Fibroblast of gingiva (primary cell): ENCODE measurements around the gene PPP3CB.

Source experiments
- DNase-seq: peaks from one replicate; pipeline ENCODE4 v3.0.0-alpha.2; 2011; ENCODE audit warnings: low read depth

Gene PPP3CB

DNA sequence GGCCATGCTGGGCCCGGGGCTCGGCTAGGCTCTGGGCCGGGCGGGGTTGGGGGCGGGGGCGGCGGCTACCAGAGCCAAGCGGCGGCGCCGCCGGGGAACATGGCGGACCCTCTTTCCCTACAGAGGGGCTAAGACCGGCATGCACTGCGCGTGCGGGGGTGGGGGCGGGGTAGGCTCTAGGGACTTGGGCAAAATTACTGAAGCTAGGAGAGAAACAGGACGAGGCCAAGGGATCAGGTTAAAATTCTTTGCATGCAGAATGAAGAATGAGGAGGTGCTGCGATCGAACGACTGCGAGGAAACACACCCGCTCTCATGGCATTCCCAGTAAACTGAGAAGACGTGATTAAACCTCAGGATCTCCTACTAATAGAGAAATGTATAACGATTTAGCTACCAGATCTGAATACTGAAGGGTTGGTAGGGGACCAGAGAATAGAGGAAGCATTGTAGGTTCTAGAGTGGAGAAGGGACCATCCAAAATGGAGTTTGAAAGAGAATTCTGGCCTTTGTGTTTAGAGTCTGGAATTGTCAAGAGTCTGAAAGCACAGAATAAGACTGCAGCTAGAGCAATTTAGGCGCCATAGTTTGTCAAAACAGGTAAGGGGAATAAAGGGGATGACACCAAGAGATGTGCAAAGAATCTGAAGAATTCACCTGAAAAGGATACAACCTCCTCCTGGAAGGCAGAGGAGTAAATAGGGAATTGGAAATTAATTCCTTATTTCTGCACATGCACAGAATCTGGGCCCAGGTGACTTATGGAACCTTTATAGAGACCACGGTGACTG is at the start of gene PPP3CB:
TSS of gene PPP3CB (minus strand) at position 141 of the 791 bp plus-strand sequence. CDS start at position 6, 135 bp downstream.
- peak; percentile 98 for DNase-seq

- DNase-seq = no peak
Measured at GRCh38 chr10:73545357-73545756, 49.5 kb upstream of the PPP3CB start.

GRCh38 chr10:73537709-73538108 is 41.9 kb upstream of the PPP3CB start:
- DNase-seq = no peak

GRCh38 chr10:73537288-73537687 is 41.5 kb upstream of the PPP3CB start:
- DNase-seq = no peak

DNA sequence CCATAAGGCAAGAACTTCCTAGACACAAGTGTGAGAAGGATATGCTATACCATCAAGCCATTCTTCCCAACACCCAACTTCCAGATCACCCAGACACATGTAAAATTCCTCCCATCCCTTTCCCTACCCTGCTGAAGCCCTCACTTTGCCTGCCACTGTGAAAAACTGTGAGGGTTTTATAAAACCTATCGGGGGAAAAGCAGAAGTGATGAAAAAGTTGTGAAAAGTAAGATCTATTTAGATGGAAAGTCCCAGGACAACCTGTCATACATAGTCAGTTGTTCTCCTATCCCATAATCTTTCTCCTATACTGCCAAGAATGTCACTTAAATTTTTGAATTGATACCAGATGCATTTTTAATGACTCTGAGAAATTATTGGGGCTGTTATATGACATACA is 39.0 kb upstream of the PPP3CB start:
- no peak for DNase-seq

DNA sequence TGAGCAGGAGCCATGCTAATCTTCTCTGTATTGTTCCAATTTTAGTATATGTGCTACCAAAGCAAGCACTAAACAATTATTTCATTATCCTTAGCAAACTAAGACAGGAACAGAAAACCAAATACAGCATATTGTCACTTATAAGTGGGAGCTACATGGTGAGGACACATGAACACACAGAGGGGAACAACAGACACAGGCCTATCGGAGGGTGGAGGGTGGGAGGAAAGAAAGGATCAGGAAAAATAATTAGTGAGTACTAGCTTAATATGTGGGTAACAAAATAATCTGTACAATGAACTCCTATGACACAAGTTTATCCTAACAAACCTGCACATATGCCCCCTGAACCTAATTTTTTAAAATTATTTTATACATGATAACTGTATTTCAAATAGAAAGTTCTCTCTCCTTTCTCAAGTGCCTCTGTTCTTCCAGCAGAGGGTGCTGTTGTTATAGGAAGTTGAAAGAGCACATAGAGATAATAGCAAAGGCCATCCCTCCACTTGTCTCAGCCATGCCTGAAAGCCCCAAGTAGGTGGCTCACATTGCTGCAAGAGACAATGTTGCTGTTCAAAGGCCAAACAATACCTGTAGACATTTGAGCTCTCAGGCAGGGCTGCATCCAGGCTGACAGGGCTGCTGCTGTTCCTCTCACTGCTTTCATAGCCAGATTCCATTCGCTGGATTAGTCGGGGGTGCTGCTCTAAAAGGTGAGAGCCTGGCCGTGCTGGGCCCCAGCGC is 33.4 kb upstream of the PPP3CB start:
- DNase-seq = peak; percentile 74

- DNase-seq = no peak
Measured at GRCh38 chr10:73522263-73522662, 26.4 kb upstream of the PPP3CB start.

- no peak for DNase-seq
Measured at GRCh38 chr10:73519336-73519735, 23.5 kb upstream of the PPP3CB start.

DNA sequence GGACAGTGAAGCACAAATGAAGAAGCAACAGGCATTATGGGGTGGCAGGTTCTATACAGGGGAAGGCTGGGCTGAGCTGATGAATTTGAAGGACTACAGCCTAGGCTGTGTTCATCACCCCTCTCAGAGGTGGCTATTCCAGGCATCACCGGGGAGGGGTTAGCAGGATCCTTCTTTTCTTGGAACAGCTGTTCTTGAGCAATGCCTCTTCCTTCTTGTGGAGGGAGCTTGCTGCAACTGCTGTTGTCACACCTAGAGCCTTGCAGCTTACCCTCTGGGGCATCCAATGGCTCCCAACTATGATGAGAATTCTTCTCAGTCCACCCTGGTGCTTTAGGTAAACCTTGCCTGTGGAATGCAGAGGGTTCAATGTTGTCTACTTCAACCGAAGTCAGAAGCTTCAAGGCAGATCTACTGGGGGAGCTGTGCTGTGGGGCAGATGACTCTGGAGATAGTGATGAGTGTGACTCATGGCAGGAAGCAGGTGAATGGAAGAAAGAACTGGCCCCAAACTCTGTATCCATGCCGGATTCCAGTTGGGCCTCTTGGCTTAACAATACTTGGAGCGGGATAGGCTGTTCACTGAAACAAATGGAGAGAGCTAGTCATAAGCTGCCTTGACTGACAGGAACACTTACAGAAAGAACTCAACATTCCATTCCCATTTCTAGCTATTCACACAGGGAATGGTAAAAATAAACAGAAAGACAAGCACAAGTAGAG is 21.5 kb upstream of the PPP3CB start:
- DNase-seq = no peak

DNA sequence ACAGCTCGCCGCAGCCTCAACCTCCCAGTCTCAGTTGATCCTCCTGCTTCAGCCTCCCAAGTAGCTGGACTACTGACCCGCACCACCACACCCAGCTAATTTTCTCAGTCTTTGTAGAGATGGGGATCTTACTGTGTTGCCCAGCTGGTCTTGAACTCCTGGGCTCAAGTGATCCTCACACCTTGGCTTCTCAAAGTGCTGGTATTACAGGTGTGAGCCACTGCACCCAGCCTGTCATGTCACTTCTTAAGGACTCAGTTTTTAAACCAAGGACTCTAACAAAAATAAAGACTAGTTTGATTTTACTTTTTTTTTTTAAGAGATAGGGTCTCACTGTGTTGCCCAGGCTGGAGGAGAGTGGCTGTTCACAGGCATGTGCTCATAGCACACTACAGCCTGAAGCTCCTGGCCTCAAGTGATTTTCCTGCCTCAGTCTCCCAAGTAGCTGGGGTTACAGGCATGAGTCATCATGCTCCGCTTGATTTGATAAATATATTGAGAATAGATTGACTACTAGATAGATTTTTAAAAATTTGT is 16.5 kb upstream of the PPP3CB start:
- no peak for DNase-seq

- no peak for DNase-seq
Measured at GRCh38 chr10:73509695-73510094, 13.9 kb upstream of the PPP3CB start.

DNA sequence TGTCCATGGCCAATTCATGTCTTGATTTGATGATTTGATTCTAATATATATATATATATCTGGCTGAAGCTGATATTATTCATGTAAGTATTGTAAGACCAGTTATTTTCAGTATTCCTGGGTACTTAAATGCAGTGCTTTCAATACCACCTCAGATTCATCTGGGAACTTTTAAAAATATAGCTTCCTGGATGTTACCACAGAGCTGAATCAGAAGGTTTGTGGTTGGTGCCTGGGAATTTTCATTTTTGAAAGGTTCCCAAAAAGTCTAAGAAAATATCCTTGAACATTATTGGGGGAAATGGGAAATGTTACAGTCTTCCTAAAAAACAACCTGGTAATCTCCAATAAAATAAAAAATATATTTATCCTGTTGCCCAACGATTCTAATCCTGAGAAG is 10.7 kb upstream of the PPP3CB start:
- no peak for DNase-seq

DNA sequence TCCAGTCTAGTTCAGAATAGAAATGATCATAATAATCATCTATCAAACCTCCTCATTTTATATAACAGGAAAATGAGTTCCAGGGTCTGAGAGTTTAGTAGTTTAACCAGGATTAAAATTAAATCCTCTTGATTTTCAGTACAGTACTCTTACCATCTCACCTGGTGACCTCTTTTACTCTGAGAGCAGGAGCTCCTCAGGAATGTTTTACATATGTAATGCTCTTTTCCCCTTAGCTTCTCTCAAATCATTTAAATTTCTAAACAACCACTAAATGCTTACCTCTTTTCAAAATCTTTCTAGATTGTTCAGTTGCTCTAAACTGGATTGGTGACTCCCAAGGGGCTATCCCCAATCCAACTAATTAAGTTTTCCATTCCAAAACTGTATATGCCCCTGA is 10.2 kb upstream of the PPP3CB start:
- no peak for DNase-seq

DNA sequence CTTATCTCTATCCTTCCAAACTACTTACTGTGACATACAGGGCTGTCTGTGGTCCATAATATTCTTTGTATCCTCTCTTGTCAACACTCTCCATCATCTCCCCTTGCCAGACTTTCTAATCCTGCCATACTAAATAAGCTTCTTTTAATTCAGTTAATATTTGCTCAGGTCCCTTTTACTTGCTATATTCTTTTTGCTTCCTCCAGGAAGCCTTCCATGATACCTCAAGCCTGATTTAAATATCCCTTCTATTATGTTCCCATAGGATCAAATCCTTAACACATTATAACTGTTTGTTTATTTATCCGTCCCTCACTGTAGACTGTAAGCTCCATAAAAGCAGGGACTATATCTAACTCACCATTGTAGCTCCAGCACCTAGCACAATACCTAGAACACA is 7.2 kb upstream of the PPP3CB start:
- DNase-seq = no peak

DNA sequence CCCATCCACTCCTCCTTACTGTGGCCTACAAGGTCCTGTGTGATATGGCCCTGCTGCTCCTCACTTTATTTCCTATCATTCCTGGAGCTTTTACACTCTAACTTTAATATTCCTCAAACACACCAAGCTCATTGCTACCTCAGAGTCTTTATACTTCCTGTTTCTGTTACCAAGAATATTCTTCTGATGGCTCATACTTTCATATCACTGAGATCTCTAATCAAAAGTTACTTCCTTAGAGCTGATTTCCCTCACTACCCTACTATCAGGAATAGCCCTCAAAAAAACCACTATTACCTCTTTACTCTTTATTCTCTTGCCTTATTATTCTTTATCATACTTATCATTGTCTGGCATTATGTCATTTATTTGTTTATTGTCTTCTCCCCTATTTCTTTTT is 5.8 kb upstream of the PPP3CB start:
- no peak for DNase-seq

DNA sequence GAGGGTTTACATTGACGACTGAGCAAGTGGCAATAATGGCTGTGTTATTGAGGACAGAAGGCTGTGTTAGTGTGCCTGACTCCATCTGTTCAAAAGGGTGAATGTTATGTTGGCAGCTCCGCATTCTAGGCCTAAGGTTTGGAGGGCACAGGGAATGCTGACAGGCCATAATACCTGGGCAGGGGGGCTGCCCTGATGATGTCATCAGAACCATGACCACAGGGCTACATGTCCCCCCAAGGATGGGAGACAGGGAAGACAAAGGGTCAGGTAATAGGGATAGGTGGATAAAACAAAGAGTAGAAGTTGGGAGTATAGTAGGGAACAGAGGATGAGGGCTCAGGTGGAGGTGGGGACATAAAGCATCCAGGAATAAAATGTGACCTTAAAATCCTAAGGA is 1.8 kb upstream of the PPP3CB start:
- DNase-seq = no peak

DNA sequence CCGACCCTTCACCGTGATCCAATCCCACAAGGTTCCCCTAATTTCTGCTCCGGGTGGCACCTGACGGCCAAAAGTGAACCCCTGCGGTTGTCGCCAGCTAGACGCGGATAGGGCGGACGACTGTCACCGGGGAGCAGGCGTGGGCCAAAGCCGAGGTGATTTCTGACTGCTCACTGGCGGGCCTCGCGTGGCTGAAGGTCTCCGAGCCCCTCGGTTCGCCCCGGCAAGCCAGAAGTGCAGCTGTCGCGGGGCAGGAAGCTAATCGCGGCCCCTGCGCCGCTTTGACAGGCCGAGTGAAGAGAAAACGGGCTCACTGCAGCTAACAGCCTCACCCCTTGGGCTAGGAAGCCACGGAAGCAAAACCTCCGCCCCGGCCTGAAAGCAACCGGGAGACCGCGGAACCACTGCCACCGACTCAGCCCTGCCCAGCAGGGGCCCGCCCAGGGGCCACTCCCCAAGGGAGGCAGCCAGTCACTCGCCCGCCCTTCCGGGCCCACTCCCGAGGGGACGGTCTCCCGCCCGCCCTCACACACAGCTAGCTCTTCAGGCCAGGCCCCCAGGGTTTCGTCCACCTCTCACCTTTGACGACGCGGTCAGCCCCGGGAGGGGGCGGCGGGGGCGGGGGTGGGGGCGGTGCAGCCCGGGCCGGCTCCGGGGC is 469 bp downstream of the PPP3CB start:
- DNase-seq = peak; percentile 93

DNA sequence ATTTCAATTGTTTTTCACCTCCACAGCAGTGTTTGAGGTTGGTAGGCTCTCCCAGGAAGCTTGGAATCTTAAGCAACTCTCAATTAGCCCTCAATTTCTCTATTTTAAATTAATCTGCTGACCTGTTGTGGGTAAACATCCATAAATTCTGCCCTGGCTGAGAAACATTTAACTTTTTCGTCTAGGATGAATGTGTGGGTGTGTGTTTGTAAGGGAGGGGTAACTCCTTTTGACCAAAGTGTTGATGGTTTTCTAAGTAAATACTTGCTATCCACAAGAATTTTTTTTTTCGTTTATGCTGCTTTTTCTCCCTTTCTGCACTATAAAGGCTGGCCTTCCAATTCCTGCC is 973 bp downstream of the PPP3CB start:
- no peak for DNase-seq

- DNase-seq = no peak
Measured at GRCh38 chr10:73494213-73494612, 1.6 kb downstream of the PPP3CB start.

- DNase-seq = peak; percentile 9
Measured at GRCh38 chr10:73493781-73494180, 2.0 kb downstream of the PPP3CB start.

GRCh38 chr10:73486601-73487000 is 9.2 kb downstream of the PPP3CB start:
- no peak for DNase-seq

DNA sequence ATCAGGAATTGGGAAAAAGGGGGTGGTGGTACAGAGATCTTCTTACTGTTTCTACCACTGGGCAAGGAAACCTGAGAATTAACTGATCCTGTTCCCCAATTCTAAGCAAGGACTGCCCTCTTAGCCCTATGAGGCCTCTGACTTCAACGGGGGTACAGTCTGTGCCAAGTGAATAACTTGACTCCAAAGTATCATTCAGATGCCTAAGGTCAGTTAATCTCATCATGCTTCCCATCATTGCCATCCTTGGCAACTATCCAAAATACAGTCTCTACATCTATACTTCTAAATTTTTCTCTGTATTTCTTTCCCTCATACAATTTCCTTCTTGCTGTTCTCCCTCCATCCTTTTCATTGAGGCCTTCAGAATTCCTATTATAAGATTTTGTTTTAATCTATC is 10.5 kb downstream of the PPP3CB start:
- no peak for DNase-seq
